Measurements from ENCODE around the gene RAI1.
"Not testable (repeated sequence)": the region's sequence is repeated elsewhere in the genome, so short reads cannot be mapped to it uniquely, and the experiment has no call there.

Gene RAI1

GRCh38 chr17:17682737-17683680 is 1.8 kb downstream of the RAI1 start:
- H3K4me3 ChIP-seq (ENCODE audit: low read depth, low read length), result peak overlapping the region; percentile 79
- no peak for TF ChIP-seq CTCF (IDR thresholded peaks at IDR 0.05; ENCODE audit: insufficient read depth, low read depth, low read length, missing control alignments)
- peak; percentile 69 for DNase-seq (ENCODE audit: low read depth)

GRCh38 chr17:17683710-17684365 is 2.6 kb downstream of the RAI1 start:
- DNase-seq (ENCODE audit: low read depth), result no peak
- peak overlapping the region; percentile 79 for H3K4me3 ChIP-seq (ENCODE audit: low read depth, low read length)
- no peak for TF ChIP-seq CTCF (IDR thresholded peaks at IDR 0.05; ENCODE audit: insufficient read depth, low read depth, low read length, missing control alignments)

GRCh38 chr17:17684906-17685774 is 3.9 kb downstream of the RAI1 start:
- no peak for TF ChIP-seq CTCF (IDR thresholded peaks at IDR 0.05; ENCODE audit: insufficient read depth, low read depth, low read length, missing control alignments)
- no peak for DNase-seq (ENCODE audit: low read depth)
- peak overlapping the region; percentile 33; the same call in 1 of the 2 replicates for H3K4me3 ChIP-seq (ENCODE audit: low read depth, low read length)

GRCh38 chr17:17685775-17686291 is 4.6 kb downstream of the RAI1 start:
- TF ChIP-seq CTCF (IDR thresholded peaks at IDR 0.05; ENCODE audit: insufficient read depth, low read depth, low read length, missing control alignments), result no peak
- peak overlapping the region; percentile 33 for H3K4me3 ChIP-seq (ENCODE audit: low read depth, low read length)
- peak; percentile 53 for DNase-seq (ENCODE audit: low read depth)

- no peak for DNase-seq (ENCODE audit: low read depth)
- TF ChIP-seq CTCF (IDR thresholded peaks at IDR 0.05; ENCODE audit: insufficient read depth, low read depth, low read length, missing control alignments), result no peak
- H3K4me3 ChIP-seq (ENCODE audit: low read depth, low read length), result no peak overlapping the region
Observed at GRCh38 chr17:17689312-17689711, 8.1 kb downstream of the RAI1 start.

- not testable (repeated sequence) for H3K4me3 ChIP-seq (ENCODE audit: low read depth, low read length)
- DNase-seq (ENCODE audit: low read depth), result peak; percentile 67
Observed at GRCh38 chr17:17690233-17690632, 9.0 kb downstream of the RAI1 start.

All from GM12865 (cell line).